ES-I3 (cell line): ENCODE results near the gene SKIC8.
A peak's percentile ranks its signal among the peaks of the same experiment; 100 is the strongest.

Experiments used
- H3K36me3 ChIP-seq: 2 replicates; pipeline ENCODE4 v1.6.1; 2013; ENCODE audit warnings: mild to moderate bottlenecking, low read length, control low read depth, moderate library complexity; ENCODE audit not compliant: insufficient read depth
- H3K4me1 ChIP-seq: 2 replicates; pipeline ENCODE4 v1.6.1; 2013; ENCODE audit warnings: mild to moderate bottlenecking, control low read depth, low read length; ENCODE audit not compliant: insufficient read depth
- H3K9ac ChIP-seq: 2 replicates; pipeline ENCODE4 v1.6.1; 2013; ENCODE audit warnings: low read depth, mild to moderate bottlenecking, low read length, moderate library complexity
- H3K9me3 ChIP-seq: 2 replicates; pipeline ENCODE4 v1.6.1; 2013; ENCODE audit warnings: mild to moderate bottlenecking, low read length, moderate library complexity; ENCODE audit not compliant: control insufficient read depth, insufficient read depth

SKIC8 gene

GRCh38 chr15:78291052-78291451 lies 8.4 kb downstream of the SKIC8 start:
- H3K4me1 ChIP-seq: no peaks in the 10 kb centered on the region
- no peaks in the 10 kb centered on the region for H3K9me3 ChIP-seq
- no peak overlapping the region for H3K9ac ChIP-seq
- peaks cover 20% of the 10 kb centered on the region for H3K36me3 ChIP-seq

- Histone ChIP-seq H3K36me3 (peaks cover 22% of the 10 kb centered on the region), H3K4me1 (no peaks in the 10 kb centered on the region), H3K9me3 (no peaks in the 10 kb centered on the region), H3K9ac (no peak overlapping the region)
Measured at GRCh38 chr15:78290222-78290621, 9.2 kb downstream of the SKIC8 start.

- Histone ChIP-seq H3K4me1 (no peaks in the 10 kb centered on the region), H3K9ac (no peak overlapping the region), H3K36me3 (peaks cover 16% of the 10 kb centered on the region), H3K9me3 (no peaks in the 10 kb centered on the region)
Measured at GRCh38 chr15:78284758-78285157, 14.7 kb downstream of the SKIC8 start.

- Histone ChIP-seq H3K9me3 (no peaks in the 10 kb centered on the region), H3K36me3 (peaks cover 12% of the 10 kb centered on the region), H3K9ac (no peak overlapping the region), H3K4me1 (no peaks in the 10 kb centered on the region)
Measured at GRCh38 chr15:78282324-78282723, 17.1 kb downstream of the SKIC8 start.

GRCh38 chr15:78280319-78281072 lies 18.9 kb downstream of the SKIC8 start:
- peaks cover 5% of the 10 kb centered on the region for H3K36me3 ChIP-seq
- no peak overlapping the region for H3K9ac ChIP-seq
- no peaks in the 10 kb centered on the region; the same call in 1 of the 2 replicates for H3K4me1 ChIP-seq
- no peaks in the 10 kb centered on the region for H3K9me3 ChIP-seq

GRCh38 chr15:78276064-78276943 lies 23.1 kb downstream of the SKIC8 start:
- no peaks in the 10 kb centered on the region for H3K9me3 ChIP-seq
- no peaks in the 10 kb centered on the region; the same call in 1 of the 2 replicates for H3K4me1 ChIP-seq
- H3K36me3 ChIP-seq: no peaks in the 10 kb centered on the region; the same call in 1 of the 2 replicates
- H3K9ac ChIP-seq: no peak overlapping the region

- Histone ChIP-seq H3K9me3 (no peaks in the 10 kb centered on the region), H3K36me3 (no peaks in the 10 kb centered on the region; the same call in 1 of the 2 replicates), H3K4me1 (no peaks in the 10 kb centered on the region; the same call in 1 of the 2 replicates), H3K9ac (no peak overlapping the region)
Measured at GRCh38 chr15:78274994-78275393, 24.4 kb downstream of the SKIC8 start.

- Histone ChIP-seq H3K9ac (no peak overlapping the region), H3K36me3 (no peaks in the 10 kb centered on the region; the same call in 1 of the 2 replicates), H3K9me3 (no peaks in the 10 kb centered on the region)
Measured at GRCh38 chr15:78272776-78273175, 26.6 kb downstream of the SKIC8 start.

GRCh38 chr15:78272316-78272715 lies 27.1 kb downstream of the SKIC8 start:
- no peak overlapping the region for H3K9ac ChIP-seq
- no peaks in the 10 kb centered on the region; the same call in 1 of the 2 replicates for H3K4me1 ChIP-seq
- no peaks in the 10 kb centered on the region for H3K36me3 ChIP-seq

More at GRCh38 chr15:78272776-78273175, 26.6 kb downstream of the SKIC8 start:
- no peaks in the 10 kb centered on the region; the same call in 1 of the 2 replicates for H3K4me1 ChIP-seq

GRCh38 chr15:78266806-78267205 lies 32.6 kb downstream of the SKIC8 start:
- H3K4me1 ChIP-seq: no peaks in the 10 kb centered on the region; the same call in 1 of the 2 replicates
- H3K36me3 ChIP-seq: no peaks in the 10 kb centered on the region
- no peak overlapping the region for H3K9ac ChIP-seq
- H3K9me3 ChIP-seq: no peaks in the 10 kb centered on the region

More at GRCh38 chr15:78272316-78272715, 27.1 kb downstream of the SKIC8 start:
- no peaks in the 10 kb centered on the region for H3K9me3 ChIP-seq

- no peak overlapping the region for H3K9ac ChIP-seq
- H3K9me3 ChIP-seq: no peaks in the 10 kb centered on the region
- H3K4me1 ChIP-seq: no peaks in the 10 kb centered on the region; the same call in 1 of the 2 replicates
- H3K36me3 ChIP-seq: no peaks in the 10 kb centered on the region
Measured at GRCh38 chr15:78266229-78266628, 33.2 kb downstream of the SKIC8 start.

GRCh38 chr15:78265752-78266224 lies 33.6 kb downstream of the SKIC8 start:
- Histone ChIP-seq H3K36me3 (no peaks in the 10 kb centered on the region), H3K9me3 (no peaks in the 10 kb centered on the region), H3K4me1 (no peaks in the 10 kb centered on the region; the same call in 1 of the 2 replicates), H3K9ac (no peak overlapping the region)

- Histone ChIP-seq H3K9me3 (no peaks in the 10 kb centered on the region), H3K9ac (peak overlapping the region; percentile 58; the same call in 1 of the 2 replicates), H3K4me1 (no peaks in the 10 kb centered on the region; the same call in 1 of the 2 replicates), H3K36me3 (no peaks in the 10 kb centered on the region)
Measured at GRCh38 chr15:78265137-78265460, 34.3 kb downstream of the SKIC8 start.

GRCh38 chr15:78264304-78265136 lies 34.9 kb downstream of the SKIC8 start, which contains the start of gene DNAJA4:
Gene DNAJA4, plus strand, starts transcription at chr15:78264562. Its CDS starts 202 bp downstream, at chr15:78264764.
- peak within 1 kb of the TSS; percentile 58; the same call in 1 of the 2 replicates for H3K9ac ChIP-seq
- H3K9me3 ChIP-seq: no peaks in the 10 kb centered on the region
- no peaks in the 10 kb centered on the region for H3K36me3 ChIP-seq
- no peaks in the 10 kb centered on the region; the same call in 1 of the 2 replicates for H3K4me1 ChIP-seq
